ENCODE measurements around the gene BBS7. TPM values are rescaled to one million over a fixed set of nuclear protein-coding genes. Genes with fewer than 3 reads are reported as not detected.

Gene BBS7
- polyA plus RNA-seq, 3 donors: 4.2 to 6.6 (median 5.5) TPM

- Mint-ChIP-seq H3K27ac (no peak overlapping the region), H3K36me3 (no peaks in the 10 kb centered on the region), H3K4me3 (no peak overlapping the region), H3K27me3 (ENCODE audit: low read depth in 3 of 3) (peaks cover 2 to 4% (median 2%) of the 10 kb centered on the region in 3 donors), H3K9me3 (peaks cover 0 to 3% (median 0%) of the 10 kb centered on the region in 7 donors), H3K4me1 (no peaks in the 10 kb centered on the region)
- H3K9me3 ChIP-seq (replicated peaks in 1 of 2; ENCODE audit: control insufficient read depth in 1 of 2, insufficient read depth in 1 of 2, low read length in 2 of 2): no peaks in the 10 kb centered on the region
- H3K79me2 ChIP-seq (ENCODE audit: insufficient read depth, low read length): no peaks in the 10 kb centered on the region
- no peak for DNase-seq
- no peak overlapping the region for H2AFZ ChIP-seq (ENCODE audit: insufficient read depth, low read depth, low read length, poor library complexity, severe bottlenecking)
- 80% methylated on average over 1 of the region's 2 CpGs for WGBS (ENCODE audit: insufficient coverage)
- H4K20me1 ChIP-seq (ENCODE audit: insufficient read depth, low read length): no peaks in the 10 kb centered on the region
- no peak for TF ChIP-seq CTCF (IDR thresholded peaks at IDR 0.05)
- no peak overlapping the region for H3K4me3 ChIP-seq (replicated peaks in 1 of 3; ENCODE audit: low read depth in 2 of 3, low read length in 3 of 3)
- H3K27me3 ChIP-seq (ENCODE audit: control insufficient read depth in 2 of 2, insufficient read depth in 2 of 2, low read length in 2 of 2): no peaks in the 10 kb centered on the region
- H3K4me1 ChIP-seq (ENCODE audit: control insufficient read depth in 1 of 2, insufficient read depth in 2 of 2, low read length in 2 of 2): no peaks in the 10 kb centered on the region
- no peak overlapping the region for H3K9ac ChIP-seq (ENCODE audit: insufficient read depth, low read length, poor library complexity, severe bottlenecking)
- H3K4me2 ChIP-seq (replicated peaks; ENCODE audit: extremely low read depth, low read length, poor library complexity, severe bottlenecking): no peak overlapping the region
- H3K36me3 ChIP-seq (replicated peaks in 1 of 2; ENCODE audit: control insufficient read depth in 1 of 2, insufficient read depth in 2 of 2, low read length in 2 of 2): no peaks in the 10 kb centered on the region
- intact Hi-C loops (cut with micrococcal nuclease): no loop called here
- no peak overlapping the region for H3K27ac ChIP-seq (ENCODE audit: low read depth in 1 of 2, low read length in 2 of 2)
Observed at GRCh38 chr4:121913667-121914066, 43.4 kb upstream of the BBS7 start.

GRCh38 chr4:121908346-121908745 is 38.1 kb upstream of the BBS7 start:
- Histone ChIP-seq H4K20me1 (ENCODE audit: insufficient read depth, low read length) (no peaks in the 10 kb centered on the region), H3K79me2 (ENCODE audit: insufficient read depth, low read length) (no peaks in the 10 kb centered on the region), H3K36me3 (replicated peaks in 1 of 2; ENCODE audit: control insufficient read depth in 1 of 2, insufficient read depth in 2 of 2, low read length in 2 of 2) (no peaks in the 10 kb centered on the region), H2AFZ (ENCODE audit: insufficient read depth, low read depth, low read length, poor library complexity, severe bottlenecking) (no peak overlapping the region), H3K4me1 (ENCODE audit: control insufficient read depth in 1 of 2, insufficient read depth in 2 of 2, low read length in 2 of 2) (no peaks in the 10 kb centered on the region), H3K27me3 (ENCODE audit: control insufficient read depth in 2 of 2, insufficient read depth in 2 of 2, low read length in 2 of 2) (peaks cover 2 to 3% of the 10 kb centered on the region in 2 donors), H3K9ac (ENCODE audit: insufficient read depth, low read length, poor library complexity, severe bottlenecking) (no peak overlapping the region), H3K4me3 (replicated peaks in 1 of 3; ENCODE audit: low read depth in 2 of 3, low read length in 3 of 3) (no peak overlapping the region), H3K9me3 (replicated peaks in 1 of 2; ENCODE audit: control insufficient read depth in 1 of 2, insufficient read depth in 1 of 2, low read length in 2 of 2) (no peaks in the 10 kb centered on the region), H3K27ac (ENCODE audit: low read depth in 1 of 2, low read length in 2 of 2) (no peak overlapping the region), H3K4me2 (replicated peaks; ENCODE audit: extremely low read depth, low read length, poor library complexity, severe bottlenecking) (no peak overlapping the region)
- no peak overlapping the region for H3K4me3 Mint-ChIP-seq
- DNase-seq: no peak
- peaks cover 0 to 3% (median 0%) of the 10 kb centered on the region in 7 donors for H3K9me3 Mint-ChIP-seq
- no peaks in the 10 kb centered on the region for H3K4me1 Mint-ChIP-seq
- intact Hi-C loops (cut with micrococcal nuclease): no loop called here
- no peak for TF ChIP-seq CTCF (IDR thresholded peaks at IDR 0.05)
- 100% methylated on average over 1 of the region's 1 CpG for WGBS (ENCODE audit: insufficient coverage)
- H3K27me3 Mint-ChIP-seq (ENCODE audit: low read depth in 3 of 3): peaks cover 5 to 12% (median 7%) of the 10 kb centered on the region in 3 donors
- H3K36me3 Mint-ChIP-seq: no peaks in the 10 kb centered on the region
- H3K27ac Mint-ChIP-seq: no peak overlapping the region
